A673 (cell line): Measurements from ENCODE around the gene CMBL.

Source experiments
- CTCF ChIP-seq: fragments of 300-800, 200-600 bp; sonication (generic); conservative IDR thresholded peaks from 2 replicates; pipeline ENCODE4 v1.5.1; 2017; ENCODE audit warnings: low read depth, mild to moderate bottlenecking, antibody characterized with exemption, low read length, moderate library complexity, mixed read lengths
- EZH2 ChIP-seq: fragments of 200-600 bp; sonication (generic); IDR thresholded peaks from 2 replicates; pipeline ENCODE4 v1.6.1; 2017; ENCODE audit warnings: borderline replicate concordance, low read depth, mild to moderate bottlenecking, mixed read lengths, antibody characterized with exemption, low read length; ENCODE audit not compliant: poor library complexity, severe bottlenecking

- no peak for TF ChIP-seq CTCF
- TF ChIP-seq EZH2: no peak
Measured at GRCh38 chr5:10266839-10267238, 40.9 kb downstream of the CMBL start.
